GM19239 (cell line): ENCODE measurements around the gene RSU1.
"Not testable (repeated sequence)": the region's sequence is repeated elsewhere in the genome, so short reads cannot be mapped to it uniquely, and the experiment has no call there.

Experiments
- DNase-seq: peaks from one replicate; pipeline ENCODE4 v3.0.0; 2011; ENCODE audit warnings: low spot score; ENCODE audit not compliant: insufficient read length
- FAIRE-seq: peaks from 2 replicates; lab custom pipeline; 2011; peaks lifted over from hg19 to GRCh38; lab: Jason Lieb, UNC

Gene RSU1

GRCh38 chr10:16789261-16789660 is 28.0 kb downstream of the RSU1 start:
- DNase-seq (no peak), FAIRE-seq (no peak)

- no peak for DNase-seq
- FAIRE-seq = no peak
Measured at GRCh38 chr10:16788778-16789177, 28.4 kb downstream of the RSU1 start.

- FAIRE-seq (peak; percentile 11), DNase-seq (no peak)
Measured at GRCh38 chr10:16788125-16788524, 29.1 kb downstream of the RSU1 start.

DNA sequence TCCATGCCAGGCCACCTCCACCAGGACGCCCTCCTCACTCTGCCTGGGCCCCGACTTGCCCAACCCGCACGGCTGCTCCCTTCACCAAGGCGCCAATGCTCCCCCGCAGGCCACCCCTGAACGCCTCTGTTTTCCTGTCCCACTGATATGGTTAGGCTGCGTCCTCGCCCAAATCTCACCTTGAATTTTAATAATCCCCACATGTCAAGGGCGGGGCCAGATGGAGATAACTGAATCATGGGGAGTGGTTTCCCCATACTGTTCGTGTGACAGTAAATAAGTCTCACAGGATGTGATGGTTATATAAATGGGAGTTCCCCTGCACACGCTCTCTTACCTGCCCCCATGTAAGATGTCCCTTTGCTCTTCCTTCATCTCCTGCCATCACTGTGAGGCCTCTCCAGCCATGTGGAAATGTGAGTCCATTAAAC is 29.8 kb downstream of the RSU1 start:
- no peak for FAIRE-seq
- no peak for DNase-seq

DNA sequence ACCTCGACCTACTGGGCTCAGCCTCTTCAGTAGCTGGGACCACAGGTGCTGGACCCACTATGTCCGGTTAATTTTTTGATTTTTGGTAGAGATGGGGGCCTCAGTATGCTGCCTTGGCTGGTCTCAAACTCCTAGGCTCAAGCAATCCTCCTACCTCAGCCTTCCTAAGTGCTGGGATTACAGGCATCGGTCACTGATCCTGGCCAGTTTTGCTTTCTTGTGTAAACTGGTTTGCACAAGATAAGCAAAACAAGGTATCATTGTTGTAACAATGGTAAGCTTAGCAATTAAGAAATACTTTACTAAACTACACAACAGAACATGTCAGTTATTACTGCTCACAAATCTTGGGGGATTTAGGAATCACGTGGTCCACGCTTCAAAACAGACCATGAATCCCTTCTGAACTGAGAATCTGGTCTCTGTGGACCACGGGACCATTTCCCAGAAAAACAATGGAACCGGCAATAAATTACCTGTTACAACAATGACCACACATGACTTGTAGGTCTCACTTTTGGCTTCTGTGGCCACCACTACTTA is 36.8 kb downstream of the RSU1 start:
- FAIRE-seq = peak; percentile 53

DNA sequence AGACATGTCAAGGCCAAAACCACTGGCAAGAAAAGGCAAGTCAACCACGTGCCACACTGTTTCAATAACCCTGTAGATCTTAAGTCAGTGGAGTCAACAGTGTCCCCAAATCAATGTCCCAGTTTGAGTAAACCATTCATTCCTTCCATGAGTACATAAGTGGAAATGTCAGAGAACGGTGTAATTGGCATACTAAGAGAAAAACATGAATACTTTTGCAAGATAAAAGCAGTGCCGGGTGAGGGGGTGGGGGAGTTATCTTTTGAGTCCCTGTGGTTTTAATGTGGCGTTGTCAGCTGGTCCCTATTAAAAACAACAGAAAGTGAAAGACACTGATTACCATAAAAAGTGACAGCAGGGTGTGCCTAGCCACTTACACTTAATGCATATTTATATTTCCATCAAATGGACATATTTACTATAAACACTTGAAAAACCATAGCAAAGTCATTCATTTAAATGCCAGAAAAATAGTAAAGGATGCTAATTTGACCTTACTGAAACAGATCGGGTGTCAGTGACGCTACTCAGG is 37.8 kb downstream of the RSU1 start:
- no peak for DNase-seq
- no peak for FAIRE-seq

More for the DNA sequence above, 36.8 kb downstream of the RSU1 start:
- DNase-seq = no peak

DNA sequence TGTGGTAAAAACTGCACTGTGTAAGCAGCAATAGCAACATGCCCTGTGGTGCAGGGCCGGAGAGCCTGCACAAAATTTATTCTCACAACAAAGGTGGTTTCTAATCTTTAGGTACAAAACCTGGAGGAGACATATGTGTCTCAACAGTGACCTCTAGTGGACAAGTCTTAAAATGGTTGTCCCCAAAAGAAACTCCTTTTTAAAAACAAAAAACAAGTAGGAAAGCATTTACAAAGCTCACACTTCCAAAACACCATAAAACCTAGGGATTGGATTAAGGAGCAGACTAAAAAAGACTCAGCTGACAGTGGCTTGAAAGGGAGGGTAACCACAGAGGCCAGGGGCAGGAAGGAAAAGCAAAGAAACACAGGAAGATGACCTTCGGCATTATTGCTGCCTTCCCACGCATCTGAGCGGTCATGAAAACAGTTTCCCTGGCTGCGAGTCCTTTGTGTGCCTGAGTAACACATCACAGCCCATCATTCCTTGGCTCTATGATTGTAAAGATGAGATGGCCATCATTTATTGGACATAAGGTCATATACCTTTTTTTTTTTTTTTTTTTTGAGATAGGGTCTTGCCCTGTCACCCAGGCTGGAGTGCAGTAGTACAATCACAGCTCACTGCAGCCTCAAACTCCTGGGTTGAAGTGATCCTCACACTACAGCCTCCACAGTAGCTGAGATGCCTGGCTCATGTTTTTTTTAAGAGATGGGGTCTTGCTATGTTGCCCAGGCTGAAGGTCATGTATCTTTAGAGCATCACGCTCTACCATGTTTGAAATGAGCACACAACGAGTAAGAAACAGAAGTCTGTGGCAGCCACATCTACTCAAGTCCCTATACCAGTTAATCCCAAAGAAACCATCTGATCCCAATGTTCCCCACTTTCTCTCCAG is 39.5 kb downstream of the RSU1 start:
- FAIRE-seq (peak; percentile 87), DNase-seq (peak; percentile 40)

DNA sequence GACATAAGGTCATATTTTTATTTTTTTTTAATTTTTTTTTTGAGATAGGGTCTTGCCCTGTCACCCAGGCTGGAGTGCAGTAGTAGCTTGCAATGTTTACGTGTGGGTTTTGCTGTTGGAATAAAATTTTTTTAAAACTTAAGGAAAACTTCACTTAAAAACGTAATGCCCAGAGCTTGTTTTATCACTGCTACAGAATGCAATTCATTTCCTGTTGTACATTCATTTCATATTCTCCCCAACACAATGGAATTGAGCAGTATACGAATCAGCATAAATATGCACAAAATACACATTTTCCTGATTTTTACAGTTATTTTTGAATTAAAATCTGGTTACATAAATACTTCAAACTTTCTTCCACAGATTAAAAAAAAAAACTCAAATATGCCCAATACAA is 40.3 kb downstream of the RSU1 start:
- FAIRE-seq = peak; percentile 33

DNA sequence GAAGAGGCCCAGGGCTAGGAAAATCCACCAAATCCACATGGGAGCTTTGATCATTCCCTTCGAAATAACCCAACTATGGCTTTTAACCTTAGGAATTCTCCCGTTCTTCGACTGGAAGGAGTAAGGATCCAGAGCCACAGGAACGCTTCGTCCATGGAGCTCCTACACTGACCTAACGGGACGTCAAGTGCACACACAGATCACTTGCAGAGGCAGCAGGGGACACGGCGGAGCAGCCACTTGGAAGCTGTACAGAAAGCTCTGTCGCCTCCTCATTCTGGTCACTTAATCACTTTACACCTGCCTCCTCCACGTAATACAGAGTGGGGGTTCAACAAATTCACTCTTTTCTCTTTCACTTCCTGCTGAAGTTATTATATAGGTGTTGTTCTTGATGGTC is 43.9 kb downstream of the RSU1 start:
- no peak for FAIRE-seq
- no peak for DNase-seq

More for the DNA sequence above, 40.3 kb downstream of the RSU1 start:
- no peak for DNase-seq

GRCh38 chr10:16770670-16771069 is 46.6 kb downstream of the RSU1 start:
- DNase-seq = no peak
- FAIRE-seq = no peak

GRCh38 chr10:16770141-16770540 is 47.1 kb downstream of the RSU1 start:
- no peak for DNase-seq
- FAIRE-seq = no peak

GRCh38 chr10:16769331-16769730 is 47.9 kb downstream of the RSU1 start:
- DNase-seq = no peak
- FAIRE-seq = no peak

- DNase-seq (no peak), FAIRE-seq (no peak)
Measured at GRCh38 chr10:16768702-16769101, 48.5 kb downstream of the RSU1 start.

DNA sequence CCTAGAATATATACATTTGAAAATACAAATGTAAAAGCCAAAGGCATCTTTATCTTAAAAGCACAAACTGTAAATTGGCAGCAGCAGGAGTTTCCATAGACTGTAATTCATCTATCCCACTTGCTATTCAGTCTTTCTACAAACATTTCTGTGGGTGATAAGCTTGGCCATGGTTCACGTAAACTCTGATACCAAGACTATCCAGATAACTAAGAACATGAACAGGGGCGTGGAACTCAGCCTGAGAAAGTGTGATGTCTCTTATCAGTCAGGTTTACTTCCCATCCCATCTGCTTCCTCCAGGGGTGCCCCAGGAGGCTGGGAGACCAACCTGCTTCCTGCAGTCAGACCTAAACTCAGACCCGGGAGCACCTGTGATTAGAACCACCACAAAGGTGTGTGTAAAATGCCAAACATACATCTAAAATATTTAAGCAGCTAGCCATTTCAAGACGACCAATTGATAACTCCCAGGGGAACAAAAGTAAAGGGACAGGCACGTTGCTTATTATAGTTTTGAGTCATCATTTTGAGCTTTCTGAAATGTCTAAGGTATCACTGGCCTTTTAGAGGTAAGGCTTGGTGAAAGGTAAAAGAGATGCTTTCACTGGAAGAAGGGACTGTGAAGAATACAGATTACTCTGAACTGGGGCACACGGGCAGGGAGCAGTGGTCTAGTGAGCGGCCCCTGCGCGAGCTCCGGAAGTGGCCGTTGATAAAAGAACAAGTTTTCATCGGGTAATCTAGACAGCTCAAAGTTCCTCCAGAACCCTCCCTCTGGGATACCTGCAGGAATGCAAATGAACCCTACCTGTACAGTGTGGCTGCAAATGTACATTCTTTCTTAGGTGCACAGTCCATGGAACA is 51.5 kb downstream of the RSU1 start:
- FAIRE-seq (peak; percentile 40), DNase-seq (no peak)

- DNase-seq = no peak
- FAIRE-seq = no peak
Measured at GRCh38 chr10:16761300-16761699, 55.9 kb downstream of the RSU1 start.

DNA sequence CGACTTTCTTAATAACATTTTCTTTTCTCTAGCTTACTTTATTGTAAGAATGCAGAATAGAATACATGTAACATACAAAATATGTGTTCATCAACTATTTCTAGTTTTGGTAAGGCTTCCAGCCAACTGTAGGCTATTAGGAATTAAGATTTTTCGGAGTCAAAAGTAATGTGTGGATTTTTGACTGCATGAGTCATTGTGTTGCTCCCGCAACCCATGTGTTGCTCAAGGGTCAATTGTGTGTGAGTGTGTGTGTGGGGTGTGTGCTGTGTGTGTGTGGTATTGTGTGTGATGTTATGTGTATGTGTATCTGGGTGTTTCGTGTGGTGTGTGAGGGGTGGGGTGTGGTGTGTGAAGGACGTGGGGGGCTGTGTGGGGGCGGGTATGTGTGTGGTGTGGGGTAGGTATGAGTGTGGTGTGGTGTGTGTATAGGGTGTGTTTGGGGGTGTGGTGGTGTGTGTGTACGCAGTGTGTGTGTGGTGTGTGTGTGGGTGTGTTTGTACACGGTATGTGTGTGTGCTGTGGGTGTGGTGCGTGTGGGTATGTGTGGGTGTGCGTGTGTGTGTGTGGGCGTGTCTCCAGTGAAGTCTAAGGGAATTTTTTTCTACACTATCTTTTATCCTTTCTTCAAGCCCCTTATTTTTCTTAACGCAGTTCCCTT is 60.5 kb downstream of the RSU1 start:
- FAIRE-seq = no peak
- DNase-seq = no peak

GRCh38 chr10:16754765-16755164 is 62.5 kb downstream of the RSU1 start:
- no peak for FAIRE-seq
- no peak for DNase-seq

DNA sequence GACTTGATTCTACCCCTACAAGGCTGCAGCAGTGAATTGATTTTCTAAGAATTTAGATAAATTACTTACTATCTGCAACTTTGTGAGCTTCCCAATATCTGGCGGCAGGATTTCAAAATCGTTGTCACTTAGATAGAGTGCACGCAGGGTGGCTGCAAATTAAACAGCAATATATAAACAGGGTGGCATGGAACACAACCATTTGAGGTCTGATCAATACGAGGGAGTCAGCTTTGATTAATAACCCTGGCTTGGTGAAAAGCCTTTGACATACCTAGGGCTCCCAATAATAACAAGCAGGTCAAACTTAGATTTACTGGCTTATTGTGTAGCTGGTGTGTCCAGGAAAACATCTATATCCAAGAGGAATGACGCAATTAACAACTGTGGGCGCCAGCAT is 64.4 kb downstream of the RSU1 start:
- not testable (repeated sequence) for FAIRE-seq, DNase-seq

DNA sequence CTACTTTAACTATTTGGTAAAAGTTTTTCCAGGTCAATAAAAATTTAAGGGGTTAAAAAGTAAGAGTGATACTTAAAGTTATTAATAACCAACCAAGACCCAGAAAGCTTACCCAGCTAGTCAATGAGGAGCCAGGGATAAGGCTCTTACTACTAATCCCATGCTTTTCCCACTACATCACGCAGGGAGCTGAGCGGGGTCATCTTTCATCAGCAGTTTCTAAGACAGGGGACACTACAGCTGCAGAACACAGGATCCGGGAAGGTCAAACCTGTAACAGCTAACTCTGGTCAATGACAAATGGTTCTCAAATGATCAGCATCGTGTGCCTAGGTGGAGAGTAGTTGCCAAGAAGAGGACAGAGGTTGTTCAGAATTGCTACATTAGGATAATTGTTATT is 65.1 kb downstream of the RSU1 start:
- DNase-seq (no peak), FAIRE-seq (no peak)

- FAIRE-seq = no peak
- DNase-seq = no peak
Measured at GRCh38 chr10:16751244-16751643, 66.0 kb downstream of the RSU1 start.
